KOPT-K1 (cell line): ENCODE measurements around the gene BNIP2.
"Not testable (repeated sequence)": the region's sequence is repeated elsewhere in the genome, so short reads cannot be mapped to it uniquely, and the experiment has no call there.

ENCODE experiments used
- H3K27ac ChIP-seq: fragments of 200-600 bp; sonication (generic); 2 replicates; pipeline ENCODE4 v1.5.1; 2016; ENCODE audit warnings: antibody characterized with exemption, mild to moderate bottlenecking, low read depth, low read length; ENCODE audit not compliant: poor library complexity, severe bottlenecking
- H3K36me3 ChIP-seq: fragments of 200-600 bp; sonication (generic); 2 replicates; pipeline ENCODE4 v1.5.1; 2017; ENCODE audit warnings: antibody characterized with exemption, mild to moderate bottlenecking, low read length, moderate library complexity; ENCODE audit not compliant: insufficient read depth
- H3K9me3 ChIP-seq: fragments of 200-600 bp; sonication (generic); 2 replicates; pipeline ENCODE4 v1.5.1; 2017; ENCODE audit warnings: antibody characterized with exemption, low read length, mild to moderate bottlenecking; ENCODE audit not compliant: insufficient read depth, poor library complexity, severe bottlenecking

BNIP2 gene

GRCh38 chr15:59674361-59674877, 14.7 kb downstream of the BNIP2 start:
- Histone ChIP-seq H3K9me3 (no peaks in the 10 kb centered on the region), H3K36me3 (peaks cover 100% of the 10 kb centered on the region), H3K27ac (no peak overlapping the region)

- H3K9me3 ChIP-seq = no peaks in the 10 kb centered on the region
- no peak overlapping the region for H3K27ac ChIP-seq
- H3K36me3 ChIP-seq = peaks cover 94% of the 10 kb centered on the region
These were observed 20.6 kb downstream of the BNIP2 start for GRCh38 chr15:59668556-59668955.

- Histone ChIP-seq H3K27ac (no peak overlapping the region), H3K9me3 (no peaks in the 10 kb centered on the region), H3K36me3 (peaks cover 77% of the 10 kb centered on the region)
These were observed 26.9 kb downstream of the BNIP2 start for GRCh38 chr15:59662260-59662659.

DNA sequence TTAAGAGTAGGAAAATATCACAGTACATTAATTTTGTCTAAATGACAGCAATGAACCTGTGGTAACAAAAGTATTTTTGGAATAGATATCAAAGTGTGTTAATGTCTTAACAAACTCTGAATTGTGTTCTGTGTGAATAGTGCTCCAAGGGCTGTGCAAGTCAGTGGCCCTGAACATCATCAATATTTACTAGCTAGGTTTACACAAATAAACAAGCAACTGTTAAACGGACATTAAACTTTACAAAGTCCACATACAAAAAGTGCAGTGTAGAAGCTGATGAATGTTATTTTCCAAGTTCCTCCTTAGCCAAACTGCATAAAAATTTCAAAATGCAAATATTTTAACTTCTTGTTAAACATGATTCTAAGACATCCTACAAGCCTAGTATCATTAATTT, 29.8 kb downstream of the BNIP2 start:
- no peak overlapping the region for H3K27ac ChIP-seq
- H3K36me3 ChIP-seq = peaks cover 56% of the 10 kb centered on the region
- no peaks in the 10 kb centered on the region for H3K9me3 ChIP-seq

GRCh38 chr15:59657635-59658125, 31.4 kb downstream of the BNIP2 start:
- H3K9me3 ChIP-seq = peaks cover 8% of the 10 kb centered on the region
- H3K27ac ChIP-seq = peak overlapping the region; percentile 75
- H3K36me3 ChIP-seq = peaks cover 57% of the 10 kb centered on the region

DNA sequence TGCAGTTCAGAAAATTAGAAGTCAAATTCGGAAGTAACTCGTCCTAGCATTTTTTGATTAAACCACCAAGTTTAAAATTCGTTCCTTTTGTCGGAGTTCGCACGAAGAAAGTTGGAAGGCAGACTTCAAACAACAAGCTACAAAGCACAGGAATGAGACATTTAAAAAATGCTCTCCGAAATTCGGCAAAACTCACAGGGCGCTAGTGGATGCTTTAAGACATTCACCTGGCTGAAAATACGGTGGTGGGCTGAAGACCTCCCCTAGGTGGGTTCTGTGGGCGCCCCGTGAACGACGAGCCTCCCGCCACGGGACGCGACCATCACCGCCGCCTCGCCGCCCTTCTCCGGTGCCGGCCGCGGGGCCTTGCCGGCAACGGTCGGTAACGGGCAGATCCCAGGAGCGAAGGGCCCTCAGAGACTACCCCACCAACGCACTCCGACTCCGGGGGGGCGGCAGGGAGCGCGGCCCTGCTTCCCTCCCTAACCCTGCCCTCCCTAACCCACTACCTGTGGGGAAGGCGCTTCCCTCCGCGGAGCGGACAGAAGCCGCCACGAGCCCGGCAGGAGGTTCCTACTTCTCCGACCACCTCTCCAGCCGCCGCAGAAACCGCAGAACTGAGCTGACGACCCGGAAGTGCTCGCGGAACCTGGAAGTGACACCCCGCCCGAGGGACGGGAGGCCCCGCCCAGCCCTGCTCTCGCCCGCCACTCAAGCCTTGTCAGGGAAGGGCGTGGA, 32.1 kb downstream of the BNIP2 start, which contains the start of gene GTF2A2:
GTF2A2 (minus strand) TSS at position 619 of the 738 bp plus-strand sequence. CDS start 5,238 bp downstream, outside the sequence.
- Histone ChIP-seq H3K27ac (peak within 1 kb of the TSS; percentile 75), H3K36me3 (peaks cover 56% of the 10 kb centered on the region), H3K9me3 (peaks cover 12% of the 10 kb centered on the region)

DNA sequence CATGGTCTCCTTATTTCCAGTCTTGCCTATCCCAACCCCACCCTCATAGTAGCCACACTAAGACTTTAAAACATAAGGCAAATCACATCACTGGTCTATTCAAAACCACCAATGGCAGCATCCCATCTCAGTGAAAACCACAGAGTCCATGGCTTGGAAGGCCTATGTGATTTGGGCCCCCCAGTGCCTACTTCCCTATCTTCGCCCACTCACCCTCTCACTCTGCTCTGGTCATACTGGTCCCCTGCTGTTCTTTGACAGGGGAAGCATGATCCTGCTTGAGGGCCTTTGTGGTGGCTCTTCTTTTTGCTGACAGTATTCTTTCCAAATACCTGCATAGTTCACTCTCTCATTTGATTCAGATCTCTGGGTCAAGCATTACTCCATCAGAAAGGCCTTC, 35.1 kb downstream of the BNIP2 start:
- peaks cover 53% of the 10 kb centered on the region for H3K36me3 ChIP-seq
- no peak overlapping the region for H3K27ac ChIP-seq
- peaks cover 12% of the 10 kb centered on the region for H3K9me3 ChIP-seq

DNA sequence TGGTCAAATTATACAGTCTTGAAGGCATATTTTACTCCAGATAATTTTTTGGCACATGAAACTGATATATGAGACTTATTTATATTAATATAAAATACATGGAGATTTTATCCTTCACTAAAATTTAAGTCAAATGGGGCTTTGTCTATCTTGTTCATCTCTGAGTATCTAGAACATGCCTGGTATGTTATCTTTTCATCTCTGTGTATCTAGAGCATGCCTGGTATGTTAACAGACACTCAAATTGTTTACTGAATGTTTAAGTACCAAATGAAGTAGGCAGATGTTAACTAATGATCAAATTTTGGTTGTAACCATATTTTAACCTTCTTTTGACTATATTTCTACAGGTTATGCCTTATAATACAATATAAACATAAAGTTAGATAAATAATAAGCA, 39.5 kb downstream of the BNIP2 start:
- Histone ChIP-seq H3K36me3 (peaks cover 93% of the 10 kb centered on the region), H3K27ac (no peak overlapping the region), H3K9me3 (peaks cover 12% of the 10 kb centered on the region)

- Histone ChIP-seq H3K36me3 (peaks cover 79% of the 10 kb centered on the region), H3K9me3 (no peaks in the 10 kb centered on the region), H3K27ac (no peak overlapping the region)
These were observed 42.0 kb downstream of the BNIP2 start for GRCh38 chr15:59647085-59647484.

DNA sequence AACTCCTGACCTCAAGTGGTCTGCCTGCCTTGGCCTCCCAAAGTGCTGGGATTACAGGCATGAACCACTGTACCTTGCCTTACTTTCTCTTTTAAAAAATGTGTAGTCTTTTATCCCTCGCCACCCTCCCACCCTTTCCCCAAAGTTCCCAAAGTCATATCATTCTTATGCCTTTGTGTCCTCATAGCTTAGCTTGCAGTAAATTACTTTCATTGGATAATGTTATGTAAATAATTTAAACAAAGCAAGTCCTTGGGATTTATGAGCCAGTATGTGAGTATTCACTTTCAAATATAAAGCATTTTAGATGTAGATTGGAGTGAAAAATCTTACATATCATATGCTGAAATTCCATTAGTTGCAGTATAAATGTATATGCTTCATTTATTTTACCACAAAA, 42.8 kb downstream of the BNIP2 start:
- Histone ChIP-seq H3K9me3 (no peaks in the 10 kb centered on the region), H3K36me3 (peaks cover 79% of the 10 kb centered on the region), H3K27ac (no peak overlapping the region)

- H3K27ac ChIP-seq, H3K9me3 ChIP-seq: not testable (repeated sequence)
- H3K36me3 ChIP-seq = peaks cover 79% of the 10 kb centered on the region
These were observed 43.3 kb downstream of the BNIP2 start for GRCh38 chr15:59645812-59646211.

- Histone ChIP-seq H3K9me3 (no peaks in the 10 kb centered on the region), H3K27ac (no peak overlapping the region), H3K36me3 (peaks cover 79% of the 10 kb centered on the region)
These were observed 44.4 kb downstream of the BNIP2 start for GRCh38 chr15:59644756-59645155.

DNA sequence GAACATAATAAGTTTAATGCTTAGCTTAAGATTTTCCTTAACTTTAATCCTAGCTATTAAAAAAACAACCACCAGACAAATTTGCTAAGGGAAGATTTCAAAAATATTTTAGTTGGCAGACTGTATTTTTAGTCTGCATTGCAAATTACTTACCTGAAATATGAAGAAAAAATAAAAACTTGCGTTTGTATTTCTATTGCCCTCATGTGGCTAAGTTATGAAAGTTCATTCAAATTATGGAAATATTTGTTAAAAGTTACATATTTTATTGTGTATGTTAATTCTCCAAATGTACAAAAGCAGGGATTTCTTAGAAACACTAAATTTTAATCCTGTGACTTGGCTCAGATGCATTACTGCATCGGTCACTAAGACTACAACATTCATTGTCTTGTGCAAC, 46.8 kb downstream of the BNIP2 start:
- H3K36me3 ChIP-seq = peaks cover 78% of the 10 kb centered on the region
- no peak overlapping the region for H3K27ac ChIP-seq
- no peaks in the 10 kb centered on the region for H3K9me3 ChIP-seq

- H3K9me3 ChIP-seq, H3K27ac ChIP-seq: not testable (repeated sequence)
- peaks cover 48% of the 10 kb centered on the region for H3K36me3 ChIP-seq
These were observed 51.6 kb downstream of the BNIP2 start for GRCh38 chr15:59637507-59637906.

- H3K27ac ChIP-seq = no peak overlapping the region
- H3K36me3 ChIP-seq = peaks cover 38% of the 10 kb centered on the region
- no peaks in the 10 kb centered on the region for H3K9me3 ChIP-seq
These were observed 52.9 kb downstream of the BNIP2 start for GRCh38 chr15:59636184-59636583.

DNA sequence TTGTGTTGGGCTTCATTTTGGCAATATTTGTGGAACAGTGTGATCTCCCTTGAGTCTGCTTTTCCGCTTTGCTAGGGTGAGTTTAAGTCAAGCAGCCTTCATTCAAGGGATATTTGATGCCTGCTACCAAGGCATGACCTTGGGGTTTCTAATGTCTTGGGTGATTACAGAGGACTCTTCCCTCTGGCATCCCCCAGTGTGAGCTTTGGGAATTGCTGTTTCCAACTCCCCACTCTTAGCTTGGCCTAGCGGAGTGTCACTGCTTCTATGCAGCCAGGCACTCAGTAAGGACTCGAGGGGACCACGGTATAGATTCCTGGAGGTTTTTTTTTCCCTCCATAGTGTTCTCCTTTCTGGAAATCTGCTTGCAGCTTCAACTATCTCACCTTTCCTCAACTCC, 56.4 kb downstream of the BNIP2 start:
- H3K36me3 ChIP-seq = peaks cover 6% of the 10 kb centered on the region
- H3K27ac ChIP-seq = no peak overlapping the region
- no peaks in the 10 kb centered on the region for H3K9me3 ChIP-seq
